GM12872 (cell line): Measurements from ENCODE around the gene PGAP3.

Experiments used
- TF ChIP-seq, protein P1 (sequence below): IDR thresholded peaks from 3 replicates; pipeline ENCODE4 v1.5.1; 2011; ENCODE audit warnings: low read depth, mild to moderate bottlenecking, low read length, moderate library complexity; ENCODE audit not compliant: insufficient read depth

PGAP3 gene

DNA sequence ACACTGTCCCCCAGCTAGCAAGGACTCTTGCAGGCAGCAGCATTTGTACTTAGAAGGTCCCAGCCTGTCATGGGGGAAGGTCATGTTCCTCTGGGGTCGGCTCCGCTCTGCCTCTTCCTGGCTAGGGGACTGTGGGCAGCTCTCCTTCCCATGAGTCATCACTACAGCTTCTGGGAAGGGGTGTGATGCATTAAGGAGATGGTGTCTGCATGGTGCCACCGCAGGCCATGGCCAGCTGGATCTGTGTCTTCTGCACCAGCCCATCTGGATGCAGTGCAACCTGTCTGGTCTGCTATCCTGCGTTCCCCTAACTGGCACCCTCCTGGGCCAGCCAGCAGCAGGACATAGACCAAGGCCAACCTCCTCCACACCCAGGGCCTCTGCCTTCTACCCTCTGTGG, 44.6 kb downstream of the PGAP3 start:
- TF ChIP-seq, protein P1, sequence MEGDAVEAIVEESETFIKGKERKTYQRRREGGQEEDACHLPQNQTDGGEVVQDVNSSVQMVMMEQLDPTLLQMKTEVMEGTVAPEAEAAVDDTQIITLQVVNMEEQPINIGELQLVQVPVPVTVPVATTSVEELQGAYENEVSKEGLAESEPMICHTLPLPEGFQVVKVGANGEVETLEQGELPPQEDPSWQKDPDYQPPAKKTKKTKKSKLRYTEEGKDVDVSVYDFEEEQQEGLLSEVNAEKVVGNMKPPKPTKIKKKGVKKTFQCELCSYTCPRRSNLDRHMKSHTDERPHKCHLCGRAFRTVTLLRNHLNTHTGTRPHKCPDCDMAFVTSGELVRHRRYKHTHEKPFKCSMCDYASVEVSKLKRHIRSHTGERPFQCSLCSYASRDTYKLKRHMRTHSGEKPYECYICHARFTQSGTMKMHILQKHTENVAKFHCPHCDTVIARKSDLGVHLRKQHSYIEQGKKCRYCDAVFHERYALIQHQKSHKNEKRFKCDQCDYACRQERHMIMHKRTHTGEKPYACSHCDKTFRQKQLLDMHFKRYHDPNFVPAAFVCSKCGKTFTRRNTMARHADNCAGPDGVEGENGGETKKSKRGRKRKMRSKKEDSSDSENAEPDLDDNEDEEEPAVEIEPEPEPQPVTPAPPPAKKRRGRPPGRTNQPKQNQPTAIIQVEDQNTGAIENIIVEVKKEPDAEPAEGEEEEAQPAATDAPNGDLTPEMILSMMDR, result no peak

- TF ChIP-seq, protein P1, result no peak
These were observed 45.4 kb downstream of the PGAP3 start for GRCh38 chr17:39642291-39643074.

DNA sequence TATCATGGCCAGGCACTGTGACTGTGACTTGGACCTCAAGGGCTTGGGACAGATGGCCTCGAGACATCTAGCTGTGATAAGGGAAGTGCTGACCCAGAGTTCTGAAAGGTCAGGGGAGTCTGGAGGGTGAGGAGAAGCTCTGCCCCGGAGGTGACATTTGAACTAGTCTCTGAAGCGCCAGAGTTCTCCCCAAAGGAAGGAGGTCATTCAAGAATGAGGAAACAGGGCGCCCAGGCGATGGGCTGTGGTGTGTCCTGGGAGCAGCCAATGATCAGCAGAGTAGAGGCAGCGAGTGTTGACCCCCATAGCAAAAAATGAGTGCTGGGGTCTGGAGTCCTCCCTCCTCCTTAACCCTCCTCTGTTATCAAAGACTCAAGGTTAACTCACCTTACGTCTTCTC, 46.0 kb downstream of the PGAP3 start:
- TF ChIP-seq, protein P1, result no peak

GRCh38 chr17:39641097-39641496, 46.8 kb downstream of the PGAP3 start:
- TF ChIP-seq, protein P1, result no peak

DNA sequence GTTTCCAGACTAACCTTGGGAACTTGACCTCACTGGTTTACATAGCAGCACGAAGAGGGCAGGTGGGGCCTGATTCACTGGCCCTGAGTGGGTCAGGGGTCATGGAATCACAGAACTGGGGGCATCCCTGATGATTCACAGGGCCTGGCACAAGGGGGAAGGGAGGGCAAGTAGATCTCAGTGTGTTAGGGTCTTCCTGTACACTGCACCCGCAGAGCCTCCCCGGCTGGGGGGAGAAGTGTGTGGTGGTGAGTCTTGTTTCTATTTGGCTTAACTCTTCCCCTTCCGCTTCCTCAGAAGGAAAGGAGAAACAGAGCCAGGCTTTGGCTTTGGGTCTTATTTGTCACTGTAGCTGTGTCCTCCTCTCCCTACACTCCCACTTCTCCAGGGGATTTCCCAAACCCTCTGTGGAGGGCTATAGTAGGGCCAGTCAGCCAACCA, 47.2 kb downstream of the PGAP3 start:
- TF ChIP-seq, protein P1, result no peak

DNA sequence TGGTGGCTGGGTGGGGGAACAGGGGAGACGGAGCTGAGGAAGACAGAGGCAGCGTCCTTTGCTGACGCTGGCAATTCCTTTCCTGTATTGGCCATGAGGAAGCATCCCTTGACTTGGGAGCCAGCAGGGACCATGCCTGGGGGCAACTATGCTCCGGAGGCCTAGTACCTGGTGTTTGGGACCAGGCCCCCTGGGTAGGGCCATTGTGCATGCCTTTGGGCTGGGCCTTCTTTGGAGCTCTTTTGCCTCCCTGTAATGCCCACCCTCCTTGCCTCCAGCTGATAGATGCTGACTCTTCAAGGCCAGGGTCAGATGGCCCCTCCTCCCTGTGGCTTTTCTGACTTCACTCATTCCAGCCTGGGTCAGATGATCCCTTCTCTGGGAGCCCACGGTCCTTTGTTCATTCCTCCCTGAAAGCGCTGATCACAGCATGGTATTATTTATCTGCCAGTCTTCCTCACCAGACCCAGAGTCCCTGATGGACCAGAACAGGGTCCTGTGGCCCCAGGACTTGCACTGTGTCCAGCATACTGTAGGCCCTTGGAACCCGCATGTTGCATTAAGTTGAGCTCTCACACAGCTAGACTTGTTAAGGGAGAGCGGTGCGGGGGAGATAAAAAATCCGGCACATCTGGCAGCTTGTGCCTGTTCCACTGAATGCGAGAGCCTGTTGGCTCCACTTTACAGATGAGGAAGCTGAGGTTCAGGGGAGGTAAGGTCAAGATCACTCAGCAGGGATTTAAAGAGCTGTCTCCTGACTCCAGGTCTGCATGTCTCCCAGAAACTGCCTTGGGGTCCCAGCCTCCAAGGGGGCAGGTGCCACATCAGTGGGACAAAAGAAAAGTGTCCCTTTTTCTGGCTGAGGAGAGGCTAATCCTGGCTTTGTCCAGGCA, 48.0 kb downstream of the PGAP3 start:
- TF ChIP-seq, protein P1, result no peak

GRCh38 chr17:39639043-39639442, 48.8 kb downstream of the PGAP3 start:
- TF ChIP-seq, protein P1, result no peak
